Stimulated activated CD4-positive, alpha-beta T cell treated with anti-CD3 and anti-CD28 coated beads, Interleukin-12 subunit alpha, Interleukin-12 subunit beta, amount 100 ng/mL, for 4 hours (primary cell): ENCODE data around the gene PTPRJ.

Experiments used
- DNase-seq: peaks from one replicate; pipeline ENCODE4 v3.0.0-alpha.2; 2020

The PTPRJ gene

DNA sequence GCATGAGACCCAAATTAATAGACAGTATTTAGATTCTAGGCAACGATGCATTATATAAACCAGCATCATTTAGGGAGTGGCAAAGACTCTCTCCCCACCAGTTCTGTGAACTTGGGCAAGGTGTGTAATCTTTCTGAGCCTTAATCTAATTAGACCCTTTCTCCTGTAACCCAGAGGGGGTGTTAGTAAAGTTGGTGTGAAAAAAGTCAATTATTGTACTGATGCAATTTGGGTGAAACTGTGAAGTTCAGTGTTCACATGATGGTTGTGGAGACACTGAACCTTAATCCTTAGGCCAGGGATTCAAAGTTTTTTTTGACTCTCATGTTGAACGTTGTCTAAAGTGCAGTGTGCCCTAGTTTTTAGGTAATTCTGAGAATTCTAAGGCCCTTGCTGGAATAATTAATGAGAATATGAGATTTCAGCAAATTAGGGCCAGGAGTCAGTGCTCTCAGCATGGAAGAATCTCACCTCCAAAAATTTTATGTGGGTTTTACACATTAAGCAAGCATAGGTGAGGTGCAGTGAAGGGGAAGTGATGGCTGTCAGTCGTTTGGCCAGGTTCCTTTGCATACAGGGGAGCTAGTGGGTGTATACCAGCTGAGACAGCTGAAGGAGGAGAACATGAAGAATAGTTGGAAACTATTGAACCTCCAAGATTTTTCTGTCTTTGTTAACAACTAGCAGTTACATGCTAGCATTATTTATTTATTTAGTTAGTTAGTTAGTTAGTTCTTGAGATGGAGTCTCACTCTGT is 94.2 kb downstream of the PTPRJ start:
- DNase-seq: no peak

DNA sequence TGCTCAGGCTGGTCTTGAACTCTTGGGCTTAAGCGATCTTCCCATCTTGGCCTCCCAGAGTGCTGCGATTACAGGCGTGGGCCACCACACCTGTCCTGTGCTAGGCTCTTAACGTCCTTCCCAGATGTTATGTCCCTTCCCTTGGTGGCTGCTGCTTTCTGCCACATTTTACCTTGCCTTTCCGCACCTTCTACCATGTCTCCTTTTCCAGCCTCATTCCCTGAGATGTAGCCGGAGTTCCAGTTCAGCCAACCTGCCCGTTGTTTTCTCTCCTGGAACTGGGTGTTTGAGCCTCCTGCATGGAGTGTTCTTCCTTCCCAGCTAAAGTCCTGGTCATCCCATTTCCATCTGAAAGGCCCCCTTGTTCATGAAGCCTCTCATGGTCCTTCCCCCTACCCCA is 95.3 kb downstream of the PTPRJ start:
- no peak for DNase-seq

DNA sequence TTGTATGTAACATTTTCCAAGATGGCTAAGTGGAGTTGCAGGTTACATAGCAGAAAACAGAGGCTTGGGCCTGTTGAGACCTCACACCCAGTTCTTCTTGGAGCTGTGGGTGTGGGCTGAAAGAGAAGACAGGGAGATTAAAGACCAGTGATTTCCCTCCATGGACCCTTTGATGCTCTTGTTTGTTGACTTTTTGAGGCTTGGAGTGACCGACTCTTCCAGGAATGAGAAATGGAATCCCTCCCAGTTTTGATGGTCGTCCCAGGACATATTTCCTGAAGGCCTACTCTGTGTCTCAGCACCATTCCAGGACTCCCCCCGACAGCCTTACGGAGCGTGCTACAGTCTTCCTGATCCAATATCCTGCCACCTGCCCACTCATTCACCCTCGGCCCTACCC is 96.9 kb downstream of the PTPRJ start:
- DNase-seq: no peak

DNA sequence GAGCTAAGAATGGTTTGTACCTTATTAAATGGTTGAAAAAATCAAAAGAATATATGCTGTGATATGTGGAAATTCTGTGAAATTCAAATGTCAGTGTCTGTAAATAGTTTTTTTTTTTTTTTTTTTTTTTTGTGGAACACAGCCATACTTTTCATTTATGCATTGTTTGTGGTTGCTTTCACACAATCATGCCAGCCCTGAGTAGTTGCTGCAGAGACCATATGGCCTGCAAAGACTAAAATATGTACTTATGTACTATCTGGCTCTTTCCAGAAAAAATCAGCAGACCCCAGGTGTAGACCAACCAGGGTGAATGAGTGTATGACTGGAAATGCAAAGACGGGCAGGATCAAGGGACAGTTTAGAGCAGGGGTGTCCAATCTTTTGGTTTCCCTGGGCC is 98.3 kb downstream of the PTPRJ start:
- no peak for DNase-seq

DNA sequence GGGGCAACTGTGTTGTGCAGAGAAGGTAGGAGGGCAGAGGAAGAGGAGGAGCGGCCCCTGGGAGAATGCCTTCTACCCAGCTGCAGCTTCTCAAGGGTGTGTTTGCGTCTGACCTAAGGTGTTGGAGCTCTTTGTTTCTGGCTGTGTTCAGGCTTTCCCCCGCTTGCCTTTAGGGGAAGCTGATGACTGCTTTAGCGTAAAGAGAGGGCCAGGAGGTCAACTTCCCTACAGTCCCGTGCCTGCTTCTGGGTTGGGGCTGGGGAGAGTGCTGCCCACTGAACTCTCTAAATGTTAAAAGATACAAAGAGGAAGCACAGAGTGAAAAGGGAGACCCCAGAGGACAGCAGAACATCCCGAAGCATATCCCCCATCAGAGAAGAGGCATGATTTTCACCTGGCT is 99.2 kb downstream of the PTPRJ start:
- DNase-seq: no peak

DNA sequence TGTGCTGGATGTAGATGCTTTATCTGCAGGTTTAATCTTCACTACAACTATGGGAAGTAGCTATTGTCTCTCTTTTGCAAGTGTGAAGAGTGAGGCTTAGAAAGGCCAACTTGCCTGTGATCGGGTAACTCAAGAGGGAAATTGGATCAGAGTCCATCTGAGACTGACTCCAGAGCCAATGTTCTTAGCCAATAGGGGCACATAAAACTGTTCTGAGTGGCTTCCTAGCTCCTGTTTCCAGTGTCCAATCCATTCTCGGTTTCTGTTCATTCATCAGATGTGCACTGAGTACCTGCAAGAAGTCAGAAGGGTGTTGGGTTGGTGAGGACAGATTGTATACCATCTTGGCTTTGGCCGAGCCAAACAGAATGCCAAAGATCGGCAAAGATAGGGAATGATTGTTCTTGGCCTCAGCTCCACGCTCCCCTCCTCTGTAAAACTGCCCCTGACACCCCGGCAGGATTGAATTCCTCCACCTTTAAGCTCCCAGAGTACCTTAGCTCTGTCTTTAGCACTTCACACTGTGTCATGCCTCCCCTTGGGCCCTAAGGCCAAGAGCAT is 100.0 kb downstream of the PTPRJ start:
- no peak for DNase-seq

DNA sequence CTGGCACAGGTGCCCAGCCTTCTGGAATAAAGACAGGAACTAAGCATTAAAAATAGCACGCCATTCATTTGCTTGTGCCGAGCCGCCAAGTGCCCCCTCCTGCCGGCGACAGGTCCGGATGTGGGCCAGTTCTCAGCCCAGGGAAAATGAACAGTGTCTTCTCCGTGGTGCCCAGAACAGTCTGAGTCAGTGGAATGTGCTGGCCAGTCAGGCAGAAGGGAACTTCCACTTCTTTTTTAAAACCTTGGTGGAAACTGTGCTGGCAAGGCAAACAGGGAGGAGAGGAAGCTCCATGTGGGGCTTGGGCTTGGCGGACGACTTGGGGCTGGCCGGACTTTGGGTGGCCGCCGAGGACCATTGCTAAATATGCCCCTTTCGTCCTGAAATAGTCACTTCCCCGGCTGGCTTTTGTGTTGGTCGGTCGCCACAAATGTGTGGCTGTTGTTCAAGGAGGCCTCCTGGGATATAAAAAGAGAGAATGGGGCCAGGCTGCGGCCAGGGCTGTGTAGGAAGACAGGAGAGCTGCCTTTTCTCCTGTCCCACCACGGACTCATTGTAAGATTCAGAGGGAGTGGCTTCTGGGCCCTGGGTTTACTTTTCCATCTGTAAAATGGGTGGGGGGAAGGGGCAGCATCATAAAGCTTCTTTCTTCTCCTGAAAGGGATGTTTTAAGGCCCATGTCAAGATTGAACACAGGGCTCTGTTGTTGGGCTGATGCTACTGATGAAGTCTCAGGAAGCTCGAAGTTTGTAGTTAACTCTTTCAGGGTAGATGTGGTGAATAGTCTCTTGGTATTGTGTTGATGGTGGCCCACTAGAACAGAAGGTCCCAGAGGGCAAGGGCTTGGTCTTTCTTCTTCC is 101.0 kb downstream of the PTPRJ start:
- no peak for DNase-seq

DNA sequence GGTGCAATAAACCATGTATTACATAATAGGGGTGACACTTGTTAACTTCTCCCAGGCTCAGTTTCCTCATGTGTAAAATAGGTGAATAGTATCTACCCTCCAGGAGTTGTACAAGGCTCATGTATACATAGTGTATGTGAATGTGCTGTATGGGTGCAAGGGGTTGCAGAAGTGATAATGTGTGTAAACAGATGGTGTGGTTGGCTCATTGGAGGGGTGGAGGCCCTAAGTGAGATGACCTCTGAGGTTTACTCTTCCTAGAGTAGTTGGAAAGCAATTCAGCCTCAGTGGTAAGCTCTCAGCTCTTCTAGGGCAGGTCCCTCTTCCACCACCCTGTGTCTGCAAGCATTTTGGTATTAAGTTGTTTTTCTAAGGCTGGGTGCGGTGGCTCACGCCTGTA is 102.4 kb downstream of the PTPRJ start:
- DNase-seq: no peak

DNA sequence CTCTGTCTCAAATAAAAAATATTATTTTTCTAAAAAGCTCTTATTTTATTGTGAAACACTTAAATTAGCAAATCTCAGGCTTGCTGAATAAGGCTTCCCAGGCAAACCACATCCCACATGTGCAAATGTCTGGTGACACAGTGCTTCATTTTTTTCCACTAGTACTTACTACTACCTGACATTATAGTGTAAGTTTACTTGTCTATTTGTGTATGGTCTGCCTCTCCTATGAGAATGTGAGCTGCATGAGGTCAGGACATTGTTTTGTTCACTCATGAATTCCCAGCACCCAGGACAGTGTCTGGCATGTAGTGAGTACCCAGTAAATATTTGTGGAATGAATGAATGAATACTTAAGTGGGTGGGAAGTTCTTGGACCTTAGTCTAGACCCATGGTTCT is 103.1 kb downstream of the PTPRJ start:
- DNase-seq: no peak

DNA sequence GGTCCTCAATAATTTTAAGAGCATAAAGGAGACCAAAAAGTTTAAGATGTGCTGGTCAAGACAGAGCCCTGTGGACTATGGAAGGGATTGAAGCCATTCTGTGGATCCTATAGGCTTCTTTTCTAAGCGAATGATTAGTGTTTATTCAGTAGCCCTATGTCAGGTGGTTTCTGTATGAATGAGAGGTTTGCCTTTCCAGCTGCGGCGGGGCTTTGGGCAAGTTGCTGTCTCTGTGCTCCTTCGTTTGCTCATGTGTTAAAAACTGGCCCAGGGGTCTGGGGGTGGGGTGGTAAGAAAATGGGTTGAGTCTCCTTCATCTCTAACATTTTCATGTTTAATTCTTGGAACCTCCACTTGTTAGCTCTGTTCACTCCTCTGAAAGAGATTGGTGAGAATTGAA is 105.3 kb downstream of the PTPRJ start:
- no peak for DNase-seq

DNA sequence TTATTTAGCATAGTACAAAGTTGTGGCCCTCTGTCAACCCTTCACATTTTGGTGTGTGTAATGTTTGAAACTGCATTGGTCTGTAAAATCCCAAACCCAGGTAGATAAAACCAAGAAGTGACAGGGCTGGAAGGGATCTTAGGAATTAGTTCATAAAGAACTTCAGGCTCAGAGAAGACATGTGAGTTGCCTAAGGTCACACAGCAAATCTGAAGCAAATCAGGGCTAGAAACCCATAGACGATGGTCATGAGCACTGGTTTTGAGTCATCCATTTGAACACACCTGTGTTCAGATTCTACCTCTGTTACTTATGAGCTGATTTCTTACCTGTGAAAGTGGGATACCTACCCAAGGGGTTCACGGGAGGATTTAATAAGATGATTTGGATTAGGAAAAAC is 107.1 kb downstream of the PTPRJ start:
- no peak for DNase-seq

DNA sequence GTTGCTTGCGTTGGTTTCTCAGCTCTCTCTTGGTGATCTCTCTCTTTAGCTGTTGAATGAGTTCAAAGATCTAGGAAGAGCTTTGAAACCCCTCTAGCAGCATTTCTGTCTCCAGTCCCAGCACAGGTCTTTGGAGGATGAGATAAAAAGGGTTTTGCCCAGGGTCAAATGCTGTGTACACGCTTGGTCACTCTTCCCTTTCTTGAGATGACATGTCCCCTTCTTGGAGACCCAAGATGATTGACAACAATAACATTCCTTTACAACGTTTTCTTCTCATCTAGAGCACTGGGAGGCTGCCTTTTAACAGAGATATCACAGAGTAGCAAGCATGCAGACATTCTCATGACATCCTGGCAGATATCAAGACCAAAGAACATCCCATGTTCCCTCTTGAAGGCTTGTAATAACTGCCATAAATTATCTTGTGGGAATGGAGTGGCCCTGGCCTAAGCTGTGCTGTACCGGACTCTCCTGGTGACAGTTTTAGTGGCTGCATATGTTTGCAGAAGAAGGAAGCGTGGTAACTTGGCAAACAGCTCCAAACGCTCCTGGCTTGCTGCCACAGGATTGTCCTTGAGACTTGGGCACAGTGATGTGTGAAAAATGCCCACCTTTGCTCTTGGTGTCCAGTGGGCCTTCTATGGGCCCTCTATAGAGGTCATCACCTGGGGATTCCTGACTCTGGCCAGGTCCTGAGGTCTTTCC is 107.8 kb downstream of the PTPRJ start:
- no peak for DNase-seq

DNA sequence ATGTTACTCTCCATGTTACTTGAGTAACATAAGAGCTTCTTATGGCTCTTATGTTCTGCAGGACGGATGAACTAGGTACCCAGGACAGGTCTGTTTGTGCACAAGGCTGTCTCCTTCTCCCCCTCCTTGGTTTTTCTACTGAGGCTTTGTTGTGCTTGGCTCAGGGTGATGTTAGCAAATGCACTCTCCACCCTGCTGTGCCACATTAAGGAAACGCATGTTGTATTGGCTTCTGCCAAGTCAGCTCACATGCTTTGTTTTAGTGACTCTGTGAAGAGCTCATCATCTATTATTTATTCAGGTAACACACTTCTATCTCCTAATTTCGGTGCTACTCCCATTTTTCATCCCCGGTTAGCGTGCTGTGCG is 108.3 kb downstream of the PTPRJ start:
- no peak for DNase-seq

DNA sequence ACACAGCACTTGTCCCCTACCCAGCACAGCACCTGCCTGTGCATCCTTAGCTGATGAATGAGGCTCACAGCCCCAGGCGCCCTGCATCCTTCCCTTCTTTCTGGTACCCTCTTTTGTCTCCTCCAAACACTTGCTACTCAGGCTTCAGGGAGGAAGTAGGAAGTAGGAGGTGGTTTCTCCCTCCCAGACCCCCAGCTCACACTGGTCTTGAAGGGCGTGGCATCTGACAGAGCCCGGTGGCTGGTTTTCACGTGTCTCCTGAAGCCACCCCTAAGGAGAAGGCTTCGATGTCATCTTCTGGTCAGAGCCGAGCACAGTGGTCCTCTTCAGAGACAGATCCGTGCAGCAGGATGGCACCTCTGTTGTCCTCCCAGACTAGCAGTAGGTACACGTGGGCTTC is 109.8 kb downstream of the PTPRJ start:
- no peak for DNase-seq

DNA sequence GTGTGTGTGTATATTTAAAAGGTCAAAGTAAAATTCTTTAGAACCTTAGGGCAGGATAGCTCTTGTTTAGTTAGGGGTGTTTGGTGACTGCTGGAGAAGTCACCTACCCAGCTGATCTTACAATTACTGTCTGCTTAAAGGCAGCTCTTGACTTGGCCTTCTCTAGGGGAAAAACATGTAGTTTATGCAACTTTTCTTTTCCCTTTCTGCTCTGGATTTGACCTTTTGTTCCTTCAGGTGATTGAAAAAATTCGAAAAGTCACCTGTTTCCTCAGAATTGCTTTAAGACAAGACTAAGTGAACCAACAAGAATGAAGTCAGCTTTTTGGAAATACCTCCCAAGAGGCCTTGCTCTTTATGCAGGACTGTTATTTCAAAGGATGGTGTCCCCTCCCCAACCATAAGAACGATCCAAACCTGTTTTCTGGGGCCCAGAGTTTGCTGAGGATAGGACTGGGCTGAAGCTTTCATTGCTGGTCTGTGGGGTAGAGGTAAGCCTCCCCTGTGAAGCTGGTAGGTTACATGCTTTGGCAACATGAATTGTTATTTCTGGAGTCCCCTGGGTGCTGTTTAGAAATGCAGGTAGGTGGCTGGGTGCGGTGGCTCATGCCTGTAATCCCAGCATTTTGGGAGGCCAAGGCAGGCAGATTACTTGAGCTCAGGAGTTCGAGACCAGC is 111.2 kb downstream of the PTPRJ start:
- DNase-seq: no peak

DNA sequence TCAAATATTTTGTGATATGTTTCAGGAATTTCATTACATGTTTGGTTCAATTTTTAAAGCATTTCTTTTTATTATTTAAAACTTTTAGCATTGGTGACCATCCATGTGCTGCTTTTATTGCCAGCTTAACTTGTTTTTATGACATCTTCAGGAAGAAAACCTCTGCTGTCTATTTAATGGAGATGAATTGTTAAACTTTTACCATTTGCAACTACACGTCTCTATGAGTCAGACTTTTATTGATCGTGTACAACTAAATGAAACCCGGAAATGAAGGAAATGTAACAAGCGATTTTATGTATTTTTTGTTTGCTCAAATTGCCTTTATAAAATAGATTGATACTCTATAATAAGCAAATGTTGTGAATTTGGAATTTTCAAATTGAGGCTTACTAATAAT is 113.0 kb downstream of the PTPRJ start:
- DNase-seq: no peak

DNA sequence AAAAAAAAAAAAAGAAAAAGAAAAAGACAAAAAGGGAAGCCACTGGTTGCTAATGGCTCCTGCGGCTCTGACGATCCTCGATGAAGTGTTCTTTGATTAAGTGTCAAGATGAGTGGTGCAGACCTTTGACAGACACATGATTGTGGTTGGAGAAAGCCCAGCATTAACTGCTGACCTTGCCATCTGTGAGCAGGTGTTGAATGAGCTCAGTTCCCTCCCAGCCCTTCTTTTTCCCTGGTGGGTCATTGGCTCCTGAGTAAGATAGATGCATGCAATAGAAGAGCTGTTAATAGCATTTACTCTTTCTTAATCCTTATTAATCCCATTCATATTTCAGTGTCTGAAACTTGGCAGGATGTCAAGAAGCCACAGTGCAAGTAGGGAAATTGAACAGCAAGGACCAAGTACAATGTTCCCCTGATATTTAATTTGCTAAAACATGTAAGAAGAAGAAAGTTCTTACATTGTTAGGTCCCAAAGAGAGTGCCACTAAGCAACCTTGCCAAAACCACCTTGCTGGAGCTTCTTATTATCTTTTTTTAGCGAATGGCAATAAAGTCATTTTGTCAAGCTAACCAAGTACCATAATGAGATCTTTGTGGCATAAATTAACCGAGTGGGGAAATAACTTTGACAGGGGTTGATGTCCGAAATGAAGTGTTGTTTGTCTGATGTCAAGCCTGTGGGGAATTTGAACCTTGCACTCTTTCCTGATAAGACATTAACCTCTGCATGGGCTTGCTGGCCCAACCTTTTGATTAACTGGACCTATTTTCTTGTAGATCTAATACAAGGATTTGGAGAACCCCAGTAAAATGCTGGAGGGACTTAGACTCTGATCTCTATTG is 113.7 kb downstream of the PTPRJ start:
- DNase-seq: no peak

DNA sequence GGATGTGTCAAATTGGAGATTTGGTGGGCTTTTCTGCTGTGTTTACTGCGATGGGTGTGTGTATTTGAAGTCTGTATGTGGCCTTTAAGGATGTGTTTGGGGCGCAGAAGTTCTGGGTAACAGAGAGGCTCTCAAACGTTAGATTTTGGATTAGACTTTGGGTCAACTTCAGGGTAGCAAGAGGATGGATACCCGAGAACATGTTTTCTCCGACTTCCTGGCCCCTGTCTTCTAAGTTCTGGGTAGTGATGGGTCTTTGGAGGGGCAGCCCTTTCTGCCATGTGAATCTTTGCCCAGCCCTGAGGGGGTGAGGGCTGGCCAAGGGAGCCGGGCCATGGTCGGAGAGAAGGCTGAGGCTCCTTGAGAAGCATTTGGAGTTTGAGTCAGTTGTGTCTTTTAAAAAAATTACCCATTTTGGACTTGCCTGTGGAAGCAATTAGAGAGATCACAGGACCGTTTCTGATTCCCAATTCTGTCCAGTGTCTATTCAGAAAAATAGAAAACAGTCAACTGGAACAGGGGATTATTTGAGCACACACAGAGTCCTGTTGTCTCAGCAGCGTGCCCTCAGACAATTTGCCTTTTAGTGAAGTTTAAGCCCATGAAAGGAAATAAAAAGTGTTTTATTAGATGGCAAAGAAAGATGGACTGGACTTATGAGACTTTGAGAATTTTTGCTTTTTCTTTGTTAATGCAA is 114.4 kb downstream of the PTPRJ start:
- DNase-seq: no peak

DNA sequence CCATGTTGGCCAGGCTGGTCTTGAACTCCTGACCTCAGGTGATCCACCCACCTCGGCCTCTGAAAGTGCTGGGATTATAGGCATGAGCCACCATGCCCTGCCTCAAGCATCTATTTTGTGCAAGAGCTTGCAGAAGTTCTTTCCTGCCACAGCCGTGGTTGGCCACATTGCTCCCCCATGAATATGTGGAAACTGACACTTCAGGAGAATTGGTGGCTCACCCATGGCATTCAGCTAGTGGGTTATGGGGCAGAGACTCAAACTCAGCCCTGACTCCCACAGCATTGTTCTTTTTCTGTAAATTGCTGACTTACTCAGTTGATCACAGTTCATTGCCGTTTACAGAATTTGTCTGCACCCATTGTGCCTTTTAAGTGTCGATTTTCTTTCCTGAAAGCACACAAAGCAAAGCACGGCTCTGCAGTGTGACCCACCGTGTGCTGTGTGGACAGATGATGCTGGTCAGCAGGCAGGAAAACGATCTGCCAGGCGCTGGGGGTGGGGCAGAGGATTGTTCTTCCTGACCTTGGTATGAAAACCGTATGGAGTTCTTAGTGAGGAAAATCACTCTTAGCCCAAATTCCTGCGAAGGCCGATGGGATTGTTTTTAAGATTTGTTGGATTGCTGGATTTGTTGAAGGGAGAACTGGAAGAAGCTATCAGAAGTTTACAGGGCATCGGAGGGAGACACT is 115.6 kb downstream of the PTPRJ start:
- DNase-seq: no peak
